Caco-2 (cell line): ENCODE measurements around the gene NLRP13. TPM values are rescaled to one million over a fixed set of nuclear protein-coding genes. Genes with fewer than 3 reads are reported as not detected.
"Not testable (repeated sequence)": the region's sequence is repeated elsewhere in the genome, so short reads cannot be mapped to it uniquely, and the experiment has no call there.

Experiments used
- BruUV-seq: library from RNA; stranded (reverse); fragments of 400-500 nt; replicated peaks from 2 replicates; lab custom pipeline; 2021; lab: Mats Ljungman, UMichigan
- CTCF ChIA-PET: fragments of 300-600 bp; sonication (Branson Sonifier 250); formaldehyde crosslinking; loops from one replicate; lab custom pipeline; 2022; ENCODE audit warnings: antibody characterized with exemption; lab: Charles Lee
- POLR2A ChIA-PET: fragments of 300-600 bp; sonication (Branson Sonifier 250); formaldehyde crosslinking; loops from one replicate; lab custom pipeline; 2022; ENCODE audit warnings: antibody characterized with exemption; lab: Charles Lee
- DNase-seq, 2 experiments: peaks; one replicate each; pipeline versions ENCODE4 v3.0.0 to v3.0.0-alpha.2; 2020 to 2022
- H3K27me3 ChIP-seq: replicated peaks from 2 replicates; pipeline ENCODE4 v1.6.0; 2011; ENCODE audit warnings: low read length; ENCODE audit not compliant: control insufficient read depth, insufficient read depth
- H3K36me3 ChIP-seq: 2 replicates; pipeline ENCODE4 v1.5.1; 2011; ENCODE audit warnings: low read length; ENCODE audit not compliant: control insufficient read depth, insufficient read depth
- H3K4me1 ChIP-seq: fragments of 250-450 bp; sonication (Bioruptor Pico); 2 replicates; pipeline ENCODE4 v1.5.1; 2020; ENCODE audit warnings: mild to moderate bottlenecking
- H3K4me3 ChIP-seq: 2 replicates; pipeline ENCODE4 v1.5.1; 2011; ENCODE audit warnings: low read depth, mild to moderate bottlenecking, control low read depth, low read length
- H3K9me3 ChIP-seq: fragments of 250-450 bp; sonication (Bioruptor Pico); 2 replicates; pipeline ENCODE4 v1.5.1; 2020; ENCODE audit warnings: mild to moderate bottlenecking, moderate library complexity
- H3K27ac Mint-ChIP-seq: one replicate; pipeline ENCODE4 v1.8.0; 2022; ENCODE audit warnings: mixed read lengths; ENCODE audit not compliant: unreplicated experiment
- H3K27me3 Mint-ChIP-seq: one replicate; pipeline ENCODE4 v1.8.0; 2022; ENCODE audit warnings: mixed read lengths; ENCODE audit not compliant: insufficient read depth, unreplicated experiment
- H3K36me3 Mint-ChIP-seq: one replicate; pipeline ENCODE4 v1.8.0; 2022; ENCODE audit warnings: mild to moderate bottlenecking, mixed read lengths; ENCODE audit not compliant: insufficient read depth, unreplicated experiment
- H3K4me1 Mint-ChIP-seq: one replicate; pipeline ENCODE4 v1.8.0; 2022; ENCODE audit warnings: low read depth, mixed read lengths; ENCODE audit not compliant: unreplicated experiment
- H3K4me3 Mint-ChIP-seq: one replicate; pipeline ENCODE4 v1.8.0; 2022; ENCODE audit warnings: mild to moderate bottlenecking, moderate library complexity, mixed read lengths; ENCODE audit not compliant: unreplicated experiment
- H3K9me3 Mint-ChIP-seq: one replicate; pipeline ENCODE4 v1.8.0; 2022; ENCODE audit warnings: mixed read lengths; ENCODE audit not compliant: unreplicated experiment
- CTCF ChIP-seq, 2 experiments: fragments of 200-600 bp in 1 of 2; IDR thresholded peaks; 1 replicate in 1 of 2; 2 replicates in 1 of 2; pipeline versions ENCODE4 v1.5.1 to v1.8.0; 2011 to 2022; ENCODE audit warnings: antibody characterized with exemption in 1 of 2, control low read depth in 1 of 2, inconsistent platforms in 1 of 2, low read depth in 1 of 2, low read length in 1 of 2, mild to moderate bottlenecking in 1 of 2, moderate library complexity in 1 of 2; ENCODE audit not compliant: insufficient read depth in 1 of 2, severe bottlenecking in 1 of 2, unreplicated experiment in 1 of 2
- intact Hi-C: fragments of 100-400 bp; cut with micrococcal nuclease; formaldehyde crosslinking; loops from one replicate; pipeline ENCODE4 v1.10.0; 2022; ENCODE audit not compliant: unreplicated experiment
- total RNA-seq: library from RNA; stranded (reverse); gene quantifications from 2 replicates; pipeline ENCODE4 v1.2.3, GENCODE V29; 2022

Gene NLRP13
- total RNA-seq, 1 experiment from 2014 or later, result not detected

- Mint-ChIP-seq H3K4me3 (no peak overlapping the region), H3K9me3 (peaks cover 10% of the 10 kb centered on the region), H3K4me1 (no peaks in the 10 kb centered on the region), H3K27me3 (peaks cover 5% of the 10 kb centered on the region), H3K27ac (no peak overlapping the region), H3K36me3 (no peaks in the 10 kb centered on the region)
- Histone ChIP-seq H3K36me3 (no peaks in the 10 kb centered on the region), H3K27me3 (no peaks in the 10 kb centered on the region), H3K4me3 (no peak overlapping the region), H3K4me1 (no peaks in the 10 kb centered on the region), H3K9me3 (0 out of 2 replicates have a peak, but pooled peaks cover 3% of the 10 kb centered on the region)
- BruUV-seq, result no TSS peak
- intact Hi-C loops, result no loop called here
- CTCF ChIA-PET, result no interaction called here
- no peak for DNase-seq
- POLR2A ChIA-PET, result no interaction called here
- no peak for TF ChIP-seq CTCF (IDR thresholded peaks at IDR 0.05; ENCODE audit: insufficient read depth in 1 of 2, low read depth in 1 of 2, low read length in 1 of 2, severe bottlenecking in 1 of 2, unreplicated experiment in 1 of 2)
These were observed 7.1 kb upstream of the NLRP13 start for GRCh38 chr19:55939206-55939605.

GRCh38 chr19:55935206-55935605 lies 3.1 kb upstream of the NLRP13 start:
- Mint-ChIP-seq H3K9me3 (no peaks in the 10 kb centered on the region), H3K4me1 (no peaks in the 10 kb centered on the region), H3K27ac (no peak overlapping the region), H3K36me3 (no peaks in the 10 kb centered on the region), H3K4me3 (no peak overlapping the region), H3K27me3 (peaks cover 10% of the 10 kb centered on the region)
- BruUV-seq, result no TSS peak
- Histone ChIP-seq H3K4me3 (no peak overlapping the region), H3K36me3 (no peaks in the 10 kb centered on the region), H3K9me3 (0 out of 2 replicates have a peak, but pooled peaks cover 3% of the 10 kb centered on the region), H3K4me1 (no peaks in the 10 kb centered on the region), H3K27me3 (no peaks in the 10 kb centered on the region)
- no peak for DNase-seq
- intact Hi-C loops, result no loop called here
- ChIA-PET CTCF (no interaction called here), POLR2A (no interaction called here)
- TF ChIP-seq CTCF (IDR thresholded peaks at IDR 0.05; ENCODE audit: insufficient read depth in 1 of 2, low read depth in 1 of 2, low read length in 1 of 2, severe bottlenecking in 1 of 2, unreplicated experiment in 1 of 2), result no peak

- no peak overlapping the region for H3K4me3 ChIP-seq
- CTCF ChIA-PET, result interaction anchor here (0.6 kb wide), 1 partner anchor 330 kb away, joined by 4 read pairs; no protein-coding TSS in a partner anchor
These were observed 1.1 kb downstream of the NLRP13 start for GRCh38 chr19:55930996-55931515.

GRCh38 chr19:55929258-55929657 lies 2.9 kb downstream of the NLRP13 start:
- BruUV-seq, H3K36me3 ChIP-seq, H3K36me3 Mint-ChIP-seq, DNase-seq, H3K27ac Mint-ChIP-seq, H3K27me3 Mint-ChIP-seq, CTCF ChIA-PET, H3K4me3 ChIP-seq, H3K4me3 Mint-ChIP-seq, H3K27me3 ChIP-seq, intact Hi-C loops, H3K4me1 ChIP-seq, H3K4me1 Mint-ChIP-seq, H3K9me3 ChIP-seq, POLR2A ChIA-PET, H3K9me3 Mint-ChIP-seq: not testable (repeated sequence)

More at GRCh38 chr19:55930996-55931515, 1.1 kb downstream of the NLRP13 start:
- Histone ChIP-seq H3K9me3 (no peaks in the 10 kb centered on the region; the same call in 1 of the 2 replicates), H3K36me3 (no peaks in the 10 kb centered on the region), H3K4me1 (no peaks in the 10 kb centered on the region), H3K27me3 (no peaks in the 10 kb centered on the region)
- Mint-ChIP-seq H3K36me3 (no peaks in the 10 kb centered on the region), H3K27me3 (peaks cover 8% of the 10 kb centered on the region), H3K4me1 (no peaks in the 10 kb centered on the region), H3K9me3 (no peaks in the 10 kb centered on the region), H3K4me3 (no peak overlapping the region), H3K27ac (no peak overlapping the region)
- no TSS peak for BruUV-seq
- TF ChIP-seq CTCF (IDR thresholded peaks at IDR 0.05; ENCODE audit: insufficient read depth in 1 of 2, low read depth in 1 of 2, low read length in 1 of 2, severe bottlenecking in 1 of 2, unreplicated experiment in 1 of 2), result no peak
- POLR2A ChIA-PET, result no interaction called here
- intact Hi-C loops, result no loop called here
- DNase-seq, result no peak
